Measurements from ENCODE around the gene MTG2.
A peak's percentile ranks its signal among the peaks of the same experiment; 100 is the strongest.

Gene MTG2, protein sequence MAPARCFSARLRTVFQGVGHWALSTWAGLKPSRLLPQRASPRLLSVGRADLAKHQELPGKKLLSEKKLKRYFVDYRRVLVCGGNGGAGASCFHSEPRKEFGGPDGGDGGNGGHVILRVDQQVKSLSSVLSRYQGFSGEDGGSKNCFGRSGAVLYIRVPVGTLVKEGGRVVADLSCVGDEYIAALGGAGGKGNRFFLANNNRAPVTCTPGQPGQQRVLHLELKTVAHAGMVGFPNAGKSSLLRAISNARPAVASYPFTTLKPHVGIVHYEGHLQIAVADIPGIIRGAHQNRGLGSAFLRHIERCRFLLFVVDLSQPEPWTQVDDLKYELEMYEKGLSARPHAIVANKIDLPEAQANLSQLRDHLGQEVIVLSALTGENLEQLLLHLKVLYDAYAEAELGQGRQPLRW

DNA sequence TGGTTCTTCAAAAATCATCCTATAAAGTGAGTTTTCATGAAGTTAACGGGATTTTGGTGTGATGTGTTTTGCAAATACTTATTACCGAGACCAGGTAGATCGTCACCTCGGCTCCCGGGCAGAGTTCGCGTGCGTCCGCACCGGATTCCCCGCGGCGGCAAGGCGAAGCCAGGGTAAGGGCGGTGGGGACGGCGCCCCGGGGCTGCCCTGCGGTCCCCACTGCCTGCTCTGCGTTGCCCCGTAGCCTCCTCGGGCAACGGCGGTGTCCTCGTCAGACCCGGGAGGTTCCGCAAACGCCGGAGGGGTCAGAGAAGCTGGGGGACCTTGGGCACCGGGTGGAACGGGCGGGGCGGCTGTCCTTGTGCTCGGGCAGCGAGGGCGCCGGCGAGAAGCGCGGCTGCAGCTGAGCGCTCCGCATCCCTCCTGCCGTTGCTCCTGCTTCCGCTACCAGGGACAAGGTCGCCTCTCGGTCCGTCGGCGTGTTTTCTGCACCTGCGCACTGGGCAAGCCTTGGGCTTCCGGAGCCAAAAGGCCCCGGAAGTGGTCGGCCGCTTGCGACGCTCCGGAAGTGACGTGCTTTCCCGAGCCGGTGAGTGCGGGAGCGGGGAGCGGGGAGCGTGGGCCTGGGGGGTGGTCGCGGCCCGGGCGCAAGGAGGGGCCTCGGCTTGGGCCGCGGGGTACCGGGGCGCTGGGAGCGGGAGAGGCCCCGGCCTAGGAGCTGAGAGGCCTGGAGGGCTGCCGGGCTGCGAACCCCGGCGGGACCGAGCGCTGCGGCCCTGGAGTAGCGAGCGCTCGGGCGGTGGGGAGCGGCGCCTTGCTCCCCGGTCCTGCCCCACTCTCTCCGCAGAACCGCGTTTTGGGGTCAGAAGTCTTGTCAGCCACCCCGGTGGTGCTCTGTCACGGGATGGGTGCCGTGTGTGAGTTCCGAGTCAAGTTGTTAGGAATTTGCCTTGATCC, at the start of gene MTG2:
TSS of gene MTG2 (plus strand) at position 560 of the 957 bp plus-strand sequence. CDS start 10,393 bp downstream, outside the sequence.
- peak; percentile 98 for DNase-seq (ENCODE audit: low spot score)

DNA sequence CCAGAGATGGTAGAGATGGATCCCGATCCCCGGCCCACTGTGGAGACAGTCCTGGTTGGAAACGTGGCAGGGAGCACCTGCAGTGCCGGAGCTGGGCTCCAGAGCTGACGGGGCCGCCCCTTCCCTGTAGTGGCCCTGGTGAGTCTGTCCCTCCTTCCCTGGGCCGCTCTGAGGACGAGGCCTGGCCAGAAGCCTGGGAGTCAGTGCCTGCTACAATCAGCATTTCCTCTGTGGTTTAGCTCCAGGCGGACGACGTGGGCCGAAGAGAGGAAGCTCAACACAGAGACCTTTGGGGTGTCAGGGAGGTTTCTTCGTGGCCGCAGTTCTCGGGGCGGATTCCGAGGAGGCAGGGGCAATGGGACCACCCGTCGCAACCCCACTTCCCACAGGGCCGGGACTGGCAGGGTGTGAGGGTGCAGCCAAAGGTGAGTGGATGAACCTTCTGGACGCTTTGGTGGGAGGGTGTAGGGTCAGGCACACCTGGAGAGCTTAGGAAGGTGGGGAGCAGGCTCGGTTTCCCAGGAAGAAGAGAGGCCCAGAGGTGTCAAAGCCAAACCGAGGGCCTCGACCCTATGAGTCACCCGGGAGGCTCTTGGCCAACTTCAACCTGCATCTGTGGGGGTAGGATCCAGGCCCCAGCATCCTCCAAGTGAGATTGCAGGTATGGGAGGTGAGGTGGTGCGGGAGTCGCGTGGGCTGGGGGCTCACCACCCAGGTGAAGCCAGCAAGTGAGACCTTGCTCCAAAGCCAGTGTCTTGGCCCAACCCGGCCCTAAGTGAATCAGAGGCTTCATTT, 49.6 kb upstream of the MTG2 start:
- no peak for DNase-seq (ENCODE audit: low spot score)

DNA sequence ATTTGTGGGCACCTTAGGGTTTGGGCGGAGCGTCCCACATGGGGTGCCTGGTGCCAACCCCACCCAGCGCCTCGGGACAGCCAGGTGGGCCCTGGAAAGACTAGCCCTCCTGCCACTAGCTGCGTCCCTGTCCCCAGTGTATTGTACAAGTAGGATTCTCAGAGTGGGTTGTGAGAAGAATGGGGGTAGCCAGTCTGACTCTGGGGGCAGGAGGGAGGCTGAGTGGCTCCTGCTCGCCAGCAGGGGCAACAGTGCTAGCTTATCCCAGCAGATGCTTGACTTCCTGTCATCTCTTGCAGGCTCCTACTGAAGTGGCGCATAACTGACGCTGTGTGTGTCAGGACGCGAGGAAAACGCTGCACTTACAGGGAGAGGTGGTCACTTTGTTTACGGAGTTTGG, 49.0 kb upstream of the MTG2 start:
- peak; percentile 59 for DNase-seq (ENCODE audit: low spot score)

DNA sequence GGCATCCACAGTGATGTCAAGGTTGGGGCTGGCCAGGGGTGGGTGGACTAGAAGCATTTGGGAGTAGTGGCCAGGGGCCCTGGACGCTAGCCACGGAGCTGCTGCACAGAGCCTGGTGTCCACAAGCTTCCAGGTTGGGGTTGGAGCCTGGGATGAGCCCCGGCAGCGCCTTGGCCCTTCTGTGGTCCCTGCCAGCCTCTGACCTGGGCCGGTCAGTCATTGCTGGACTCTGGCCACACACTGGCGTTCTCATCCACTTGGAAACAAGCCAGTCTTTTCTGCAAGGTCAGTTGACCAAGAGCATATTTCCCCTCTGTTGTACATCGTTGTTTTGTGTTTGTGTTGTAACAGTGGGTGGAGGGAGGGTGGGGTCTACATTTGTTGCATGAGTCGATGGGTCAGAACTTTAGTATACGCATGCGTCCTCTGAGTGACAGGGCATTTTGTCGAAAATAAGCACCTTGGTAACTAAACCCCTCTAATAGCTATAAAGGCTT, 48.0 kb upstream of the MTG2 start:
- no peak for DNase-seq (ENCODE audit: low spot score)

GRCh38 chr20:62135573-62136266, 47.1 kb upstream of the MTG2 start:
- DNase-seq (ENCODE audit: low spot score), result no peak

- peak; percentile 78 for DNase-seq (ENCODE audit: low spot score)
Observed at GRCh38 chr20:62136283-62137091, 46.3 kb upstream of the MTG2 start.

DNA sequence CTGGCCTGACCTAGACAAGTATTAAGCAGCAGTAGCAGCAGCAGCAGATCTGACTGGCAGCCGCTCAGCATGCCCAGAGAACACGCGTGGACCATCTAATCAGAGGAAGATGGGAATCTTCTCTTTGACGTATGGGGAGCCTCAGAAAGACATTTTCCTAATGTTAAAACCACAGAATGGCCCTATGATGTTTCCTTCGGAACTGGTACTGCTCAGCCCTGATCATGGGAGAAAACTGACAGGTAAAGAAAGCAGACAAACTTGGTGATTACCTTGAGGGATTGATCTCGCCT, 45.8 kb upstream of the MTG2 start:
- no peak for DNase-seq (ENCODE audit: low spot score)

DNA sequence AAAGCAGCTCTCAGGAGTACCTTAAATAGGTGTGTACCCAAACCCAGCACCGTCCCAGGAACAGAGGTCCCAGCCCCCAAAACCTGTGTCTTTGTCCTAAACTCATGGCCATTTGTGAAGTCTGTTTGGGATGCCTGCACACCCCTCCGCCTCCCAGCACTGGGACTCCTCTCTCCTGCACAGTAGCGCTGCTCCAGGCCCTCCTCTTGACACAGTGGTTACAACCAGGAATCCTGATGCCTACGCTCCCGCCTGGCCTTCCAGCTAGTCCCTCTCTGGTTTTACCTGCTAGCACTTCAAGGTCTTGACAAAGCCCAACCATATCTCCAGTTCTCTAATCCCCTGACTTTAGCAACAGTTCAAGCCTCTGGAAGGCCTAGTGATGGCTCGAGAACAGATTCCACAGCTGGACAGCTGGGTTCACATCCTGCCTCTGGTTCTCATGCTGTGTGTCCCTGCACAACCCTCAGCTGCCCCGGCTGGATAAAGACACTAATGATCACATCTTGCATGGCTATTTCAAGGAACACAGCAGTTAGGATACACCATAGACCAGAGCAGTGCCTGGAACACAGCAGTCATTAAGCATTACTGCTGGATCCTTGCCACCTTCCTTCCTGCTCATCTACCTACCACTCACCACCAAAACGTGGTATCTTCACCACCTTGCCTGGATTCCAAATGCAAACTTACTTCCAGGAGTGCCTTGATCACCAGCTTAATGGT, 45.2 kb upstream of the MTG2 start:
- no peak for DNase-seq (ENCODE audit: low spot score)

- no peak for DNase-seq (ENCODE audit: low spot score)
Observed at GRCh38 chr20:62138204-62138543, 44.7 kb upstream of the MTG2 start.

DNA sequence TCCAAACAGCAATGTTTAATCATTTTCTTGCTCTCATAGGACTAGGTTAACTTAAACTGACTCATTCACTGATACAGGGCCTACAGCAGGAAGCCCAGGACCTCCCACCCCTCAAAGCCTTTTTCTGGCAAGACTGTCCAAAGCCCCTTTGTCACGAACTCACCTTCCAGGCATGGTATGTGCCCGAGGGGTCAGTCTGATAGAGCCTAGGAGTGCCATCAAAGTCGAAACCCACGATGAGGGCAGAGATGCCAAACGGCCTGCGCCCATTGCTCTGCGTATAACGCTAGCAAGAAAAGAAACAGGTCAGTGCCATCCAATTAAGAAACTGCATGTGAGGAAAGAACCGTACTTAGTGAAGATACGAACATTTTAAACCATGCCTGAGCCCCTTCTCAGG, 43.9 kb upstream of the MTG2 start:
- no peak for DNase-seq (ENCODE audit: low spot score)

GRCh38 chr20:62139636-62140035, 43.2 kb upstream of the MTG2 start:
- DNase-seq (ENCODE audit: low spot score), result no peak

DNA sequence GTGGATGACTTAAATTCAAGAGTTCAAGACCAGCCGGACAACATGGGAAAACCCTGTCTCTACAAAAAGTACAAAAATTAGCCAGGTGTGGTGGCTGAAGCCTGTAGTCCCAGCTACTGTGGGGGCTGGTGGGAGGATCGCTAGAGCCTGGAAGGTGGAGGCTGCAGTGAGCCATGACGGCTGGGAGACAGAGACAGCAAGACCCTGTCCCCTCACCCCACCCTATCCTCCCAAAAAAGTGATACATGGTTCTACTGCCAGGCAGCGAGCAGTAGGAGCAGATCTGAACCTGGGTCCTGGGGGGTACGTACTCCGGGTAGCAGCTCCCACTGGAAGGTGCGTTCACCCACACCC, 41.8 kb upstream of the MTG2 start:
- DNase-seq (ENCODE audit: low spot score), result no peak

- DNase-seq (ENCODE audit: low spot score), result peak; percentile 59
Observed at GRCh38 chr20:62141397-62142251, 41.2 kb upstream of the MTG2 start.

DNA sequence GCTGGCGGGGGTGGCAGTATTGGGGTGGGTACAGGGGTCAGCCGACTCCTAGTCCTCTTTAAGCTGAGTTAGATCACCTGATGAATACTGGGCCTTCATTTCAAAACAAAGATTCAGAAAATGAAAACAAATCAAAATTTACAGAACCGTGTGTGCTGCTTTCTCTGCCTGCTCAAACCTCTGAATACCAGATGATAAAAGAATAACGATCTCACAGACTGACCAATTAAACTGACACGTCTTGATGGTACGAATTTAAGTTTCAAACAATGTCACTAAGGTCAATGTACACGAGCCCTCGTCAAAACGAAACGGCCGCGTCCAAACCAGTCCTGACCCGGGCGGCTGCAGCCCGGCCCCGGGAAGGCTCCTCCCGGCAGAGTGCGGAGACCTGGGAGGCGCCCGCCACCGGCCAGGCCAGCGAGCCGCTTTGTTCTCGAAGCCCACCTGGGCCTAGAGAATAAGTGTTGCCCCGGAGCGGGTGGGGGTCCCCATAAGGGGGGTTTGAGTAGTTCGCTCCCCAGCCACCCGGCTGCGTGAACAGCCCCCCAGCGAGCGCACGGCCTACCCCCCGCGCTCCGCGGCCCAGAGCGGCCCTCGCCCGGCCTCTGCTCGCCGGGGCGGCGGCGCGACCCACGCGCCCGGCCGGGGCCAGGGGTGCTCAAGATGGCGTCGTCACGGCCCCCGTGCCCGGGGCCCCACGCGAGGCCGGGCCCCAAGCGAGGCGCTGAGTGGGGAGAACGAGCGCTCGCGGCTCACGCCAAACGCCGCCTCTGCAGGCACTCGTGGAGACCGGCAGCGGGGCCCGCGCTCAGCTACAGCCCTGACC, 40.4 kb upstream of the MTG2 start:
- DNase-seq (ENCODE audit: low spot score), result peak; percentile 68

DNA sequence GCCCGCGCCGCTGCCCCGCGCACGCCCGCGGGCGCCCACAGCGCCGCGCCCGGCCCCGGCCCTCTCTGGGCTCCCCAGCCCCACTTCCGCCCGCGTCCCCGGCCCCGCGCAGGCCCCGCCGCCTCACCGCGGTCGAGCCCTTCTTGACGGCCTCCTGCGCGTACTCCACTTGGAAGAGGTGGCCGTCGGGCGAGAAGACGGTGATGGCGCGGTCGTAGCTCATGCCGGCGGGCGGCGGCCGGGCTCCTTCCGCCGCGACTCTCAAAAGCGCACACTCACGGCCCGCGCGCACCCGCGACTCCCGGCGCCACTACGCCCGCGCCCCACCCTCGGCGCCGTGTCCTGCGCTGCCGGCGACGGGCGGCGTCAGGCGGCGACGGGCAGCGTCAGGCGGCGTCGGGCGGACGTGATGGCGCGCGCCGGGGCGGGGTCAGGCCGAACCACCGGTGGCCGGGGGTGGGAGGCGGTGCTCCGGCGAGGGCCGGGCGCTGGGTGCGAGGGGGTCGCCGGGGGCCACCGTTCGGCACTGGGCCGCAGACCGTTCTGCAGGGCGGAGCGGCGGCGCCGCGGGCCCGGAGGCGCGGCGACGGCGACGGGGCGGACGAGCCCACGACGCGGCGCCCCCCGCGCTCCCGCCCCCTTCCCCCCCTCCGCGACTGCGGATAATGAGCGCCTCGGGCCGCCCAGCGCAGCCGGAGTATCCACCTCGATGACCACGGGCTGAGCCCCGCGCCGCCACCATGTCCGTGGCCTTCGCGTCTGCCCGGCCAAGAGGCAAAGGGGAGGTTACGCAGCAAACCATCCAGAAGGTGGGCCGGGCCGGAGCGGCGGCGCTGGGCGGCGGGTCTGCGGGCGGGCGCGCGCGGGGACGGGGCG, 39.5 kb upstream of the MTG2 start, which contains the start of the genes PSMA7 and SS18L1:
TSS of gene PSMA7 (minus strand) at position 314 of the 876 bp plus-strand sequence. CDS start at position 223, 91 bp downstream.
TSS of gene SS18L1 (plus strand) at position 689 of the 876 bp plus-strand sequence. CDS start at position 741, 52 bp downstream.
- peak; percentile 96 for DNase-seq (ENCODE audit: low spot score)

- peak; percentile 85 for DNase-seq (ENCODE audit: low spot score)
Observed at GRCh38 chr20:62143957-62144825, 38.6 kb upstream of the MTG2 start.

Data from D341Med (cell line).